Upper lobe of left lung (tissue), 6 donors: ENCODE measurements around the gene OR2Y1. TPM values are rescaled to one million over a fixed set of nuclear protein-coding genes. Genes with fewer than 3 reads are reported as not detected.
"Not testable (repeated sequence)": the region's sequence is repeated elsewhere in the genome, so short reads cannot be mapped to it uniquely, and the experiment has no call there.

Source experiments
- ATAC-seq, 2 donors: fragments of 200-7000 bp; cut with Tn5 transposase; one replicate each; pipeline ENCODE4 v1.9.1; 2022; ENCODE audit warnings: mild to moderate bottlenecking in 2 of 2, moderate library complexity in 2 of 2; ENCODE audit not compliant: low FRiP score in 2 of 2
- DNase-seq, 2 donors: peaks; one replicate each; pipeline ENCODE4 v3.0.0-alpha.2; 2019 to 2020
- H3K27ac ChIP-seq, 4 donors: fragments of 200-600 bp; sonication (generic); one replicate each; pipeline ENCODE4 v1.5.1; 2016 to 2019
- H3K27me3 ChIP-seq, 4 donors: fragments of 200-600 bp; sonication (generic); one replicate each; pipeline ENCODE4 v1.5.1; 2017 to 2019
- H3K36me3 ChIP-seq, 4 donors: fragments of 200-600 bp; sonication (generic); one replicate each; pipeline ENCODE4 v1.5.1; 2016 to 2019
- H3K4me1 ChIP-seq, 4 donors: fragments of 200-600 bp; sonication (generic); one replicate each; pipeline ENCODE4 v1.5.1; 2018 to 2019
- H3K4me3 ChIP-seq, 4 donors: fragments of 200-600 bp; sonication (generic); one replicate each; pipeline ENCODE4 v1.5.1; 2017 to 2019; ENCODE audit warnings: mild to moderate bottlenecking in 2 of 4, moderate library complexity in 1 of 4
- H3K9me3 ChIP-seq, 4 donors: fragments of 200-600 bp; sonication (generic); one replicate each; pipeline ENCODE4 v1.5.1; 2018 to 2019
- EP300 ChIP-seq, 4 donors: sonication (generic); formaldehyde crosslinking; IDR thresholded peaks; one replicate each; pipeline ENCODE4 v1.5.1; 2017; ENCODE audit warnings: antibody characterized with exemption in 4 of 4, control low read depth in 2 of 4
- POLR2A ChIP-seq, 4 donors: fragments of 450-650 bp; IDR thresholded peaks; one replicate each; pipeline ENCODE4 v1.5.1; 2016 to 2017; ENCODE audit warnings: antibody characterized with exemption in 4 of 4, mild to moderate bottlenecking in 2 of 4
- POLR2AphosphoS5 ChIP-seq, 2 donors: sonication (generic); formaldehyde crosslinking; IDR thresholded peaks; one replicate each; pipeline ENCODE4 v1.5.1; 2017; ENCODE audit warnings: antibody characterized with exemption in 2 of 2
- WGBS, 2 donors: methylation state at CpG; one replicate each; pipeline ENCODE4 v1.1.5; 2017 to 2018; 5-methylcytosine and 5-hydroxymethylcytosine counted together
- total RNA-seq, 6 donors: library from RNA; depleted of rRNA in 4 of 6; stranded (reverse); fragments of >200 nt in 4 of 6; gene quantifications; one replicate each; pipeline versions ENCODE4 v1.1.0 to v1.2.1, GENCODE V29; 2016 to 2021
- TF ChIP-seq, protein P1 (sequence below), 6 experiments: fragments of 450-650 bp in 4 of 6; fragments of 200-600 bp in 2 of 6; sonication (generic) in 2 of 6; IDR thresholded peaks; one replicate each; pipeline ENCODE4 v1.5.1; 2016 to 2019; ENCODE audit warnings: antibody characterized with exemption in 6 of 6
- donor health status: DM: no; HTN: no; CAD: no; lungs with moderate emphysema.
- donor health status: DM: no; HTN: yes; CAD: no; lungs with severe emphysema.

Gene OR2Y1, protein sequence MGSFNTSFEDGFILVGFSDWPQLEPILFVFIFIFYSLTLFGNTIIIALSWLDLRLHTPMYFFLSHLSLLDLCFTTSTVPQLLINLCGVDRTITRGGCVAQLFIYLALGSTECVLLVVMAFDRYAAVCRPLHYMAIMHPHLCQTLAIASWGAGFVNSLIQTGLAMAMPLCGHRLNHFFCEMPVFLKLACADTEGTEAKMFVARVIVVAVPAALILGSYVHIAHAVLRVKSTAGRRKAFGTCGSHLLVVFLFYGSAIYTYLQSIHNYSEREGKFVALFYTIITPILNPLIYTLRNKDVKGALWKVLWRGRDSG
- total RNA-seq = not detected

DNA sequence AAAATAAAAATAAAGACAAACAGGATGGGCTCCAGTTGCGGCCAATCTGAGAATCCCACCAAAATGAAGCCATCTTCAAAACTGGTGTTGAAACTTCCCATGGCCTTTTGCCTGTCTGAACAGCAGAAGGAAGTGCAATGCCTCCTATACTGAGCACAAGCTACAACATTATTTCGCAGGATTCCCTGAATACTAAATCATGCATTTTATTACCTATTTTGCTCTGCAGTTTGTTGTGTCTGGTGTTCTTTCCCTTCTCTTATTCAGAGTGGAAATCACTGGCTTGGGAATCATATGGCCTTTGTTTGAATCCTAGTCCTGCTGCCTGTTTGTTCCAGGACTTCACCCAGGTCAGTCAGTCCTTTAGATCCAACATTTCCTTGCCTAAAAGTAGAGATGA is at the start of gene OR2Y1:
TSS of gene OR2Y1 (minus strand) at position 101 of the 400 bp plus-strand sequence. CDS start at position 101, 0 bp downstream.
- no peak for ATAC-seq
- Histone ChIP-seq H3K27me3 (no peaks in the 10 kb centered on the region), H3K4me3 (no peak within 1 kb of the TSS), H3K27ac (no peak within 1 kb of the TSS), H3K36me3 (no peaks in the 10 kb centered on the region), H3K4me1 (no peaks in the 10 kb centered on the region), H3K9me3 (no peaks in the 10 kb centered on the region)
- no peak for DNase-seq
- TF ChIP-seq POLR2A (IDR thresholded peaks at IDR 0.05) (no peak), POLR2AphosphoS5 (IDR thresholded peaks at IDR 0.05) (no peak), EP300 (IDR thresholded peaks at IDR 0.05) (no peak)
- TF ChIP-seq, protein P1, sequence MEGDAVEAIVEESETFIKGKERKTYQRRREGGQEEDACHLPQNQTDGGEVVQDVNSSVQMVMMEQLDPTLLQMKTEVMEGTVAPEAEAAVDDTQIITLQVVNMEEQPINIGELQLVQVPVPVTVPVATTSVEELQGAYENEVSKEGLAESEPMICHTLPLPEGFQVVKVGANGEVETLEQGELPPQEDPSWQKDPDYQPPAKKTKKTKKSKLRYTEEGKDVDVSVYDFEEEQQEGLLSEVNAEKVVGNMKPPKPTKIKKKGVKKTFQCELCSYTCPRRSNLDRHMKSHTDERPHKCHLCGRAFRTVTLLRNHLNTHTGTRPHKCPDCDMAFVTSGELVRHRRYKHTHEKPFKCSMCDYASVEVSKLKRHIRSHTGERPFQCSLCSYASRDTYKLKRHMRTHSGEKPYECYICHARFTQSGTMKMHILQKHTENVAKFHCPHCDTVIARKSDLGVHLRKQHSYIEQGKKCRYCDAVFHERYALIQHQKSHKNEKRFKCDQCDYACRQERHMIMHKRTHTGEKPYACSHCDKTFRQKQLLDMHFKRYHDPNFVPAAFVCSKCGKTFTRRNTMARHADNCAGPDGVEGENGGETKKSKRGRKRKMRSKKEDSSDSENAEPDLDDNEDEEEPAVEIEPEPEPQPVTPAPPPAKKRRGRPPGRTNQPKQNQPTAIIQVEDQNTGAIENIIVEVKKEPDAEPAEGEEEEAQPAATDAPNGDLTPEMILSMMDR (IDR thresholded peaks at IDR 0.05) = no peak
- WGBS, 2 donors = 86 to 91% methylated on average over 2 of the region's 2 CpGs

DNA sequence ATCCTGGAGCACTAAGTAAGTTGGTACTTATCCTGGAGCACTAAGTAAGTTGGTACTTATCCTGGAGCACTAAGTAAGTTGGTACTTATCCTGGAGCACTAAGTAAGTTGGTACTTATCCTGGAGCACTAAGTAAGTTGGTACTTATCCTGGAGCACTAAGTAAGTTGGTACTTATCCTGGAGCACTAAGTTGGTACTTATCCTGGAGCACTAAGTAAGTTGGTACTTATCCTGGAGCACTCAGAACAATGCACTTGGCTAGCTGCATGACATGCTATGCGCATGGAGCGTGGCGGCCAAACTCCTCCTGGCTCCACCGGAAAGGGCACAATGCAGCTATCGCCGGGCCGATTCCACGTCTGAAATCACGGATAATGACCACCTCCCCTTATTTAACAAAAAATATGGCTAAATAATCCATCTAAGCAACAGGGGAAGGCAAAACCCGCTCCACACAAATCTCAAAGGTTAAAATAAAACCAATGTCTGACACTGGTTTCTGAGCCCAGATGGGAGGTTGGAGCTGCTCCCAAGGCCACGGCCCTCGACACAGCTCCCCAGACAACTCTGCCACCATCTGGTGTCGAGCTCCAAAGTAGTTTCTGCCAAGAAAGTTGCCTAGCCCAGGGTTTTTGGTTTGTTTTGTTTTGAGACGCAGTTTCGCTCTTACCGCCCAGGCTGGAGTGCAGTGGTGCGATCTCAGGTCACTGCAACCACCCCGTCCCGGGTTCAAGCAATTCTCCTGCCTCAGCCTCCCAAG is 49.0 kb upstream of the OR2Y1 start:
- not testable (repeated sequence) for ATAC-seq, H3K4me3 ChIP-seq, H3K27ac ChIP-seq, H3K27me3 ChIP-seq, H3K9me3 ChIP-seq
- DNase-seq = peak in 1 of 2 donors; percentile 41
- WGBS, 2 donors = 93 to 94% methylated on average over 19 of the region's 19 CpGs
- Histone ChIP-seq H3K36me3 (peaks cover 28 to 63% (median 46%) of the 10 kb centered on the region in 4 donors), H3K4me1 (peaks cover 34 to 59% (median 42%) of the 10 kb centered on the region in 4 donors)

DNA sequence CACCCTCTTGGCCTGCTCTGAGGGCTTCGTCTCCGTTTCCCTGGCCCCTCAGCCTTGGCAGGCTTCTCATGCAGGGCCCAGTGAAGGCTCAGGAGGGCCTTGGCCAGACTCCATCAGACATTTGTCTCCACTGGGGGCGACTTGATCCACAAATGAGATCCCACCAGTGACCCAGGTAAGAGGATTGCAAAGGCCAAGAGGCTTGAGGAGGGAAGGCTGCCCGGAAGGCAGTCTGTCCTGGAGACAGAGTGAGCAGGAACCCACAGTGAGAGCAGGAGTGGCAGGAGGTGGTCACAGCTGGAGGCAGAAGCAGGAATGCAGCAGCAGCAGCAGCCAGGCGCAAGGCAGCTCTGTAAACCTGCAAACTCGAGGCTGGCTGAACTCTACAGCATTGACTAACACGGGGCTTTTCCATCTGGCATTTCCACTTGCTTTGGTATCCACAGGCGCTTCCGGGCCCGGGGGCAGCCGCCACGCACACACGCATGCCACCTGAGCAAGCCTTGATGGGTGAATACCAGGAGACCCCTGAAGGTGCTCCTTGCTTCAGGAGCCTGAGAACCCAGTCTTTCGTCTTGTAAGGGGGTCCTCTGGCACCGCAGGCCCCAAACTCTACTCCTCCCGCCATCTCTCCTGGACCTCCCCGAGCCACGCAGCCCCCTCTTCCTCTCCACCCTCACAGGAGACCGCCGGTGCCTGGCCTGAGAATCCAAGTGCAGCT is 48.0 kb upstream of the OR2Y1 start:
- TF ChIP-seq POLR2AphosphoS5 (IDR thresholded peaks at IDR 0.05) = no peak
- no peak for TF ChIP-seq EP300 (IDR thresholded peaks at IDR 0.05)
- no peak for TF ChIP-seq POLR2A (IDR thresholded peaks at IDR 0.05)
- TF ChIP-seq, protein P1 (IDR thresholded peaks at IDR 0.05) = no peak
- Histone ChIP-seq H3K27me3 (no peaks in the 10 kb centered on the region), H3K36me3 (peaks cover 27 to 54% (median 43%) of the 10 kb centered on the region in 4 donors), H3K9me3 (no peaks in the 10 kb centered on the region), H3K4me3 (no peak overlapping the region), H3K27ac (peak overlapping the region in 3 of 4 donors; percentile 62 to 74 (median 74)), H3K4me1 (peaks cover 34 to 51% (median 39%) of the 10 kb centered on the region in 4 donors)
- WGBS, 2 donors = 85 to 87% methylated on average over 19 to 20 of the region's 20 CpGs
- ATAC-seq (no peak), DNase-seq (peak in 1 of 2 donors; percentile 77)

DNA sequence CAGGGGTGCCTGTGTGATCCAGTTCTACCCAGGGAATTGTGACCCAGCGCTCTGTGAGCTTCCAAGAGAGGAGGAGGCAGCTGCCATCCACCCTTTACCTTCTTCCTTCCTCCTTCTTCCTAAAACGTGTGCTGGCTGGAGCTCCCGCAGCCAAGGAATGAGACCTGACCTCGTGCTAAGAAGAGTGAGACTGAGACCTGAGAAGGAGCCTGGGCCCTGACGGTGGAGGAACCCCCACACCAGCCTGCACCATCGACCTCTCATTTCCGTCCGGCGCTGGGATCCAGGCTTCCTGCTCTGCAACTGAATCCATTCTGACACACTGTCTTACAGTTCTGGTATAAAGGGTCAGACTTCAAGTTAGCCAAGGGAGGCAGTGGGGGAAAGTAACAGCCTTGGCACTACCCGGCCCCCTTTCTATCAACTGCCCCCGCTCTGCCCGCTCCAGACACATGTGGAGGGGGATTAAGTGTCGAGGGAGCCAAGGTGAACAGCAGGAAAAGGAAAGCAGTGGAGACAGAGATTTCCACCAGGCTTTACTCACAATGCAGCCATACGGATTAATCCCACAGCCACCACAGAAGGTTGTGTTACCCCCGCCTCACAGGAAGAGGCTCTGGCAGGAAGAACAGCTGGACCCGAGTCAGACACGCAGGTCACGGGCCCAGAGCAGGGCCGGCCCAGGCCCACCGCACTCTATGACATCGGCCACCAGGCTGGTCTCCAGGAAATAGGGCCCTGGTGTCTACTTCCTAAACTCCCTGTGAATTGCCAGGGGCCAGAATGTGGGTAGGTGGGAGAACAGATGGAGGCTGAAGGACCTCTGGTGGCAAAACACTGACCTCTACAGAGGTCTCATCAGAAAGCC is 46.9 kb upstream of the OR2Y1 start:
- no peaks in the 10 kb centered on the region for H3K9me3 ChIP-seq
- WGBS, 2 donors = 34 to 44% methylated on average over 21 of the region's 21 CpGs
- no peak overlapping the region for H3K4me3 ChIP-seq
- TF ChIP-seq EP300 (IDR thresholded peaks at IDR 0.05) = no peak
- TF ChIP-seq POLR2A (IDR thresholded peaks at IDR 0.05) = no peak
- TF ChIP-seq POLR2AphosphoS5 (IDR thresholded peaks at IDR 0.05) = no peak
- TF ChIP-seq, protein P1 (IDR thresholded peaks at IDR 0.05) = no peak
- H3K4me1 ChIP-seq = peaks cover 34 to 47% (median 39%) of the 10 kb centered on the region in 4 donors
- H3K27me3 ChIP-seq = no peaks in the 10 kb centered on the region
- ATAC-seq = no peak
- H3K27ac ChIP-seq = peak overlapping the region; percentile 62 to 74 (median 73)
- peak in 1 of 2 donors; percentile 58 for DNase-seq
- peaks cover 16 to 43% (median 32%) of the 10 kb centered on the region in 4 donors for H3K36me3 ChIP-seq
